Ascending aorta (tissue), 2 donors: ENCODE measurements around the gene BICRA. TPM values are rescaled to one million over a fixed set of nuclear protein-coding genes. Genes with fewer than 3 reads are reported as not detected.

Source experiments
- DNase-seq, 2 donors: peaks; one replicate each; pipeline ENCODE4 v3.0.0-alpha.2; 2019; ENCODE audit warnings: low spot score in 2 of 2
- H3K27ac ChIP-seq, 2 donors: fragments of 200-600 bp; sonication (generic); one replicate each; pipeline ENCODE4 v1.5.1; 2016 to 2017; ENCODE audit warnings: mild to moderate bottlenecking in 1 of 2
- H3K27me3 ChIP-seq: fragments of 200-600 bp; sonication (generic); one replicate; pipeline ENCODE4 v1.5.1; 2017
- H3K36me3 ChIP-seq, 2 donors: fragments of 200-600 bp; sonication (generic); one replicate each; pipeline ENCODE4 v1.5.1; 2016
- H3K4me1 ChIP-seq, 2 donors: fragments of 200-600 bp; sonication (generic); one replicate each; pipeline ENCODE4 v1.5.1; 2016 to 2017; ENCODE audit warnings: mild to moderate bottlenecking in 1 of 2
- H3K4me3 ChIP-seq, 2 donors: fragments of 200-600 bp; sonication (generic); one replicate each; pipeline ENCODE4 v1.5.1; 2016 to 2017; ENCODE audit warnings: mild to moderate bottlenecking in 1 of 2
- H3K9me3 ChIP-seq, 2 donors: fragments of 200-600 bp; sonication (generic); one replicate each; pipeline ENCODE4 v1.5.1; 2016
- CTCF ChIP-seq, 3 experiments: fragments of 200-600 bp in 2 of 3; fragments of 450-650 bp in 1 of 3; sonication (generic) in 2 of 3; IDR thresholded peaks; one replicate each; pipeline ENCODE4 v1.5.1; 2016 to 2019; ENCODE audit warnings: antibody characterized with exemption in 3 of 3, mild to moderate bottlenecking in 1 of 3, moderate library complexity in 1 of 3
- intact Hi-C: fragments of 100-400 bp; cut with DNase I; formaldehyde crosslinking; loops from one replicate; pipeline ENCODE4 v1.15.1; 2023
- total RNA-seq: library from RNA; depleted of rRNA; stranded (reverse); fragments of >200 nt; gene quantifications from one replicate; pipeline ENCODE4 v1.1.0, GENCODE V29; 2016

BICRA gene
- total RNA-seq, 1 donor from 2014 or later = 19.7 TPM

DNA sequence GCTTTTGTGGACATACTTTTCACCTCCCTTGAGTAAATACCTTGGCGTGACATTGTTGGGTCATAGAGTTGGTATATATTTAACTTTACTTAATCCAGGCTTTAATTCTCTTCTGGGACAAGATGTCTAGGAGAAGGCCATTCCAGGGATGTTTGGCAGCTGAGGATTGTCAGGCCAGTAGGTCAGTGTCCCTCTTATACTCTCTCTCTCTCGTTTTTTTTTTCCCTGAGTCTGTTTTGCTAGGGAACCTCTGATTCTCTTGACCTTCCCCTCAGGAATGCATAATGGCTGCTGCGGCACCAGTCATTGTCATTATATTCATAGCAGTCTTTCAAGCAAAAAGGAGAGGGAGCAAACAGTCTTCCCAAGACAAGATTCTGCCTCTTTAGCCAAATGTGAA lies 48.8 kb downstream of the BICRA start:
- Histone ChIP-seq H3K27me3 (no peaks in the 10 kb centered on the region), H3K36me3 (peaks cover 3 to 7% of the 10 kb centered on the region in 2 donors), H3K27ac (no peak overlapping the region), H3K9me3 (no peaks in the 10 kb centered on the region), H3K4me1 (peaks cover under 1 to 16% of the 10 kb centered on the region in 2 donors), H3K4me3 (no peak overlapping the region)
- DNase-seq = no peak
- no peak for TF ChIP-seq CTCF (IDR thresholded peaks at IDR 0.05)
- intact Hi-C loops = no loop called here

DNA sequence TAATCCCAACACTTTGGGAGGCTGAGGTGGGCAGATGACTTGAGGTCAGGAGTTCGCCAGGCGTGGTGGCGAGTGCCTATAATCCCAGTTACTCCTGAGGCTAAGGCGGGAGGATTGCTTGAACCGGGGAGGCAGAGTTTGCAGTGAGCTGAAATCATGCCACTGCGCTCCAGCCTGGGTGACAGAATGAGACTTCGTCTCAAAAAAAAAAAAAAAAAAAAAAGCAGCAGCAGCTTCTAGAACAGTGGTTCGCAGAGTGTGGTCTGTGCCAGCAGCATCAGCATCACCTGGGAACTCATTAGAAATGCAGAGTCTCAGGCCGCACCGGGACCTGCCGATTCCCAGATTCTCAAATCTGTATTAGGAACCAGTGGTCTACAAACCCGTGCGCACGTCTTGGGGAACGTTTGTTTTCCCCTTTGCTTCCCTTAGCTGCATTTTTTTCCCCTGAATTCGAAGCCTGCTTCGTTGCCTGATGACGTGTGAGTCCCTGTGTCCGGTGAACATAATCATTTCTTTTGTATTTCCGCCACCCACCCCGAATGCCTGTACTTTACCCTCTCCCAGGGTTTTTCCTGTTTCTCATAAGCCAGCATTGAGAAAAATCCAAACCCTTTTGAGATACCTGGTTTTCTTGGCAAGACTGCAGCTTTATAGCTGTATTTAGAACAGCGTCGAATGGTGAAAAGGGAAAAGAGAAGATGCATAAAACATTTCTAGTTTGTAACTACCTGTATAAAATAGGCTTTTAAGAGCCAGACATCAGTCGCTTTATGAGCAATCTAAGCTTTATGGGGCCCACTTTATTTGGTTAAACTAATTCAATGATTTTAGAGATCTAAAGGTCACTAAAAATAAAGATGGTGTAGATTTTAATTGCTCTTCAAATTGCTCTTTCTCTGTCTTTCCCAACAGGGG lies 49.8 kb downstream of the BICRA start:
- no peaks in the 10 kb centered on the region for H3K27me3 ChIP-seq
- H3K9me3 ChIP-seq = no peaks in the 10 kb centered on the region
- H3K4me1 ChIP-seq = peaks cover 6 to 24% of the 10 kb centered on the region in 2 donors
- TF ChIP-seq CTCF (IDR thresholded peaks at IDR 0.05) = no peak
- H3K4me3 ChIP-seq = no peak overlapping the region
- intact Hi-C loops = no loop called here
- H3K36me3 ChIP-seq = no peaks in the 10 kb centered on the region
- H3K27ac ChIP-seq = no peak overlapping the region
- no peak for DNase-seq

GRCh38 chr19:47660435-47660832 lies 51.5 kb downstream of the BICRA start:
- Histone ChIP-seq H3K4me1 (peaks cover 11 to 36% of the 10 kb centered on the region in 2 donors), H3K9me3 (no peaks in the 10 kb centered on the region), H3K4me3 (no peak overlapping the region), H3K27me3 (no peaks in the 10 kb centered on the region), H3K27ac (peak overlapping the region; percentile 4 to 97), H3K36me3 (no peaks in the 10 kb centered on the region)
- intact Hi-C loops = no loop called here
- TF ChIP-seq CTCF (IDR thresholded peaks at IDR 0.05) = no peak
- no peak for DNase-seq

- peaks cover 11 to 36% of the 10 kb centered on the region in 2 donors for H3K4me1 ChIP-seq
- H3K9me3 ChIP-seq = no peaks in the 10 kb centered on the region
- peak in 1 of 2 donors; percentile 72 for DNase-seq
- no peaks in the 10 kb centered on the region for H3K36me3 ChIP-seq
- peak overlapping the region; percentile 95 to 97 for H3K27ac ChIP-seq
- intact Hi-C loops = no loop called here
- TF ChIP-seq CTCF (IDR thresholded peaks at IDR 0.05) = no peak
- no peaks in the 10 kb centered on the region for H3K27me3 ChIP-seq
- no peak overlapping the region for H3K4me3 ChIP-seq
Measured at GRCh38 chr19:47661161-47661560, 52.2 kb downstream of the BICRA start.

GRCh38 chr19:47661611-47662010 lies 52.7 kb downstream of the BICRA start:
- Histone ChIP-seq H3K27ac (peak overlapping the region; percentile 95 to 97), H3K9me3 (no peaks in the 10 kb centered on the region), H3K27me3 (no peaks in the 10 kb centered on the region), H3K4me3 (no peak overlapping the region), H3K36me3 (no peaks in the 10 kb centered on the region), H3K4me1 (peaks cover 11 to 38% of the 10 kb centered on the region in 2 donors)
- no peak for DNase-seq
- intact Hi-C loops = no loop called here
- TF ChIP-seq CTCF (IDR thresholded peaks at IDR 0.05) = no peak
